Cardiac muscle cell (in vitro differentiated cells and primary cell): Measurements from ENCODE around the gene NETO2. TPM values are rescaled to one million over a fixed set of nuclear protein-coding genes. Genes with fewer than 3 reads are reported as not detected.
"Not testable (repeated sequence)": the region's sequence is repeated elsewhere in the genome, so short reads cannot be mapped to it uniquely, and the experiment has no call there.

Source experiments
- DNase-seq, 2 donors: peaks; one replicate each; pipeline versions ENCODE4 v3.0.0 to v3.0.0-alpha.2; 2010 to 2017; ENCODE audit warnings: low read depth in 1 of 2, low spot score in 1 of 2
- H3K27ac ChIP-seq: fragments of 200-600 bp; sonication (generic); 2 replicates; pipeline ENCODE4 v1.5.1; 2016
- H3K27me3 ChIP-seq: fragments of 200-600 bp; sonication (generic); 2 replicates; pipeline ENCODE4 v1.6.0; 2016; ENCODE audit warnings: control low read depth
- H3K36me3 ChIP-seq: fragments of 200-600 bp; sonication (generic); 2 replicates; pipeline ENCODE4 v1.5.1; 2016; ENCODE audit warnings: control low read depth
- H3K4me1 ChIP-seq: fragments of 200-600 bp; sonication (generic); 2 replicates; pipeline ENCODE4 v1.8.1; 2017; ENCODE audit warnings: low read depth, mild to moderate bottlenecking, mixed run types
- H3K4me3 ChIP-seq: fragments of 200-600 bp; sonication (generic); 2 replicates; pipeline ENCODE4 v1.5.1; 2016; ENCODE audit warnings: mild to moderate bottlenecking
- H3K9me3 ChIP-seq: fragments of 200-600 bp; sonication (generic); 2 replicates; pipeline ENCODE4 v1.5.1; 2017; ENCODE audit warnings: low read depth, mild to moderate bottlenecking, control low read depth
- CTCF ChIP-seq: IDR thresholded peaks from 2 replicates; pipeline ENCODE4 v1.5.1; 2012; ENCODE audit warnings: low read depth, mild to moderate bottlenecking, low read length
- polyA plus RNA-seq: library from polyadenylated mRNA; unstranded; fragments of >200 nt; fragmentation: Nextera tagmentation; extraction: Ambion mirVana; gene quantifications from 2 replicates; pipeline ENCODE4 v1.2.1, GENCODE V29; 2016
- total RNA-seq: library from RNA; depleted of rRNA; stranded (reverse); fragments of >200 nt; gene quantifications from 2 replicates; pipeline ENCODE4 v1.2.3, GENCODE V29; 2016

NETO2 gene
- total and polyA plus RNA-seq, 2 experiments from 2014 or later = 12.7 to 19.0 TPM

- no peak for TF ChIP-seq CTCF
- no peak for DNase-seq
- Histone ChIP-seq H3K27me3 (no peaks in the 10 kb centered on the region), H3K4me3 (no peak overlapping the region), H3K4me1 (no peaks in the 10 kb centered on the region), H3K9me3 (no peaks in the 10 kb centered on the region), H3K27ac (no peak overlapping the region), H3K36me3 (no peaks in the 10 kb centered on the region)
Observed at GRCh38 chr16:47140686-47141085, 3.1 kb downstream of the NETO2 start.

GRCh38 chr16:47139561-47140185 is 4.1 kb downstream of the NETO2 start:
- no peak for DNase-seq
- no peak for TF ChIP-seq CTCF

GRCh38 chr16:47137925-47138324 is 5.8 kb downstream of the NETO2 start:
- H3K4me1 ChIP-seq, H3K4me3 ChIP-seq, H3K27ac ChIP-seq, H3K27me3 ChIP-seq, H3K9me3 ChIP-seq, H3K36me3 ChIP-seq, DNase-seq: not testable (repeated sequence)

More at GRCh38 chr16:47139561-47140185, 4.1 kb downstream of the NETO2 start:
- Histone ChIP-seq H3K9me3 (no peaks in the 10 kb centered on the region), H3K4me3 (no peak overlapping the region), H3K36me3 (no peaks in the 10 kb centered on the region), H3K27ac (no peak overlapping the region), H3K4me1 (no peaks in the 10 kb centered on the region), H3K27me3 (no peaks in the 10 kb centered on the region)

- no peak for TF ChIP-seq CTCF
- Histone ChIP-seq H3K9me3 (no peaks in the 10 kb centered on the region), H3K27ac (no peak overlapping the region), H3K4me1 (no peaks in the 10 kb centered on the region), H3K27me3 (no peaks in the 10 kb centered on the region), H3K36me3 (no peaks in the 10 kb centered on the region), H3K4me3 (no peak overlapping the region)
- DNase-seq = peak in 1 of 2 donors; percentile 54
Observed at GRCh38 chr16:47136099-47136842, 7.5 kb downstream of the NETO2 start.

- no peak for DNase-seq
- H3K27ac ChIP-seq = no peak overlapping the region
- H3K4me3 ChIP-seq = no peak overlapping the region
- H3K4me1 ChIP-seq = no peaks in the 10 kb centered on the region
- no peaks in the 10 kb centered on the region for H3K9me3 ChIP-seq
- no peak for TF ChIP-seq CTCF
- H3K27me3 ChIP-seq = no peaks in the 10 kb centered on the region
- H3K36me3 ChIP-seq = no peaks in the 10 kb centered on the region
Observed at GRCh38 chr16:47134550-47134949, 9.2 kb downstream of the NETO2 start.

- no peak for TF ChIP-seq CTCF
- no peak overlapping the region for H3K4me3 ChIP-seq
- H3K4me1 ChIP-seq = no peaks in the 10 kb centered on the region
- no peaks in the 10 kb centered on the region for H3K9me3 ChIP-seq
- no peaks in the 10 kb centered on the region for H3K27me3 ChIP-seq
- peak; percentile 12 to 32 for DNase-seq
- H3K36me3 ChIP-seq = no peaks in the 10 kb centered on the region
- no peak overlapping the region for H3K27ac ChIP-seq
Observed at GRCh38 chr16:47132308-47132707, 11.4 kb downstream of the NETO2 start.
